Measurements from ENCODE around the gene GGN. TPM values are rescaled to one million over a fixed set of nuclear protein-coding genes. Genes with fewer than 3 reads are reported as not detected.

The GGN gene
- total and polyA plus RNA-seq, 9 of the 15 experiments (the other 6 are each of a cell fraction or from before 2014, with no cell fraction given): 0.15 to 0.33 TPM; not detected in 7

DNA sequence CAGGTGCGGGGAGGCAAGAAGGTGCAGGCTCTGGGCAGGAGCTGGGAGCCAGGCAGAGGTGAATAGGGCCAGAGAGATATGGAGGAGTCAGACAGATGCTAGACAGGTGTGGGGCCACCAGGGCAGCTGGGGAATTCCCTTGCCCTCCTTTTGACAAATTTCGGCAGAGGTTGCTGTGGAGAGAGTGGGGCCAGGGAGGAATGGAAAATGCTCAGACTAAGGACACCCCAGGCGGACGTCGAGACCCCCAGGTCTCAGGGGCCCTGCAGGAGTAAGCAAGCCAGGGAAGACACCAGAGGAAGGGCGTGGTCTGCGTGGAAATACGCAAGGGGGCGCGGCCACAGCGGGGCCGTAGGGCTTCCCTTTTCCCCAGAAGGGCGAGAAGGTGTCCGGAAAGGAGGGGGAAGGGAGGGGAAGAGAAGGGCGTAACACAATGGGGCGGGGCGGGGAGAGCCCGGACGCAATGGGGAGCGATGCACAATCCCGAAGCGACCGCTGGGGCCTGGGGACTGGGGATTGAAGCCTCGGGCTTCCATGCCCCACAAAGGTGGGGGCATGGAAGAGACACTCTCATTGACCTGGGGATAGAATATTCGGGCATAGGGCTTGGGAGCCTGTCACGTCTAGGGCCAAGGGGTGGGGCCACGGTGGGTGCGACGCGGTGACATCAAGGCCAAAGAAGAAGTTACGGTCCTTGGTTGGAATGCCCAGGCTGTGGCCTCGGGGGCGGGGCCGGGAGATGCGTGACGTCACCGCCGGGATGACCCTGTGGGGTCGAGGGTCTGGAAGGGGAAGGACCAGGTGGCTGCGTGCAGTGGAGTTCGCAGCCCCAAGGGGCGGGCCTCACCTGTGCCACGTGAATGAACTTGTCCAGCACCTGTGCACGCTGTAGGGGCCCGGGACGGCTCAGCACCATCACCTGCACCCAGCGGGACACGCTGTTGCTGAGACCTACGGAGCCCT is 30.0 kb upstream of the GGN start (continued):
- TF ChIP-seq ZNF444 (CRISPR knock-in tag; IDR thresholded peaks at IDR 0.05) (no peak), ZNF76 (CRISPR knock-in tag; IDR thresholded peaks at IDR 0.05; ENCODE audit: borderline replicate concordance) (no peak), JUND (IDR thresholded peaks at IDR 0.05; ENCODE audit: borderline replicate concordance, low read depth, low read length) (peak; percentile 63), JUND (tag; IDR thresholded peaks at IDR 0.05; ENCODE audit: borderline replicate concordance, low read depth, low read length) (peak; percentile 55; the same call in 1 of the 3 replicates), MBD2 (IDR thresholded peaks at IDR 0.05; ENCODE audit: borderline replicate concordance, low read depth) (no peak), RNF2 (IDR thresholded peaks at IDR 0.05) (no peak), TRIM25 (IDR thresholded peaks at IDR 0.05; ENCODE audit: borderline replicate concordance) (no peak), NR2C1 (IDR thresholded peaks at IDR 0.05) (no peak), NR2C1 (tag; IDR thresholded peaks at IDR 0.05) (0 out of 2 replicates have a peak, but pooled peaks have one; percentile 25), POLR2AphosphoS2 (IDR thresholded peaks at IDR 0.05; ENCODE audit: low read length) (no peak), KLF13 (tag; IDR thresholded peaks at IDR 0.05; ENCODE audit: borderline replicate concordance, low read depth) (no peak), ARID2 (IDR thresholded peaks at IDR 0.05) (no peak), CUX1 (CRISPR knock-in tag; IDR thresholded peaks at IDR 0.05) (no peak), ID3 (CRISPR knock-in tag; IDR thresholded peaks at IDR 0.05) (no peak), ID3 (tag; IDR thresholded peaks at IDR 0.05) (no peak), NFYB (IDR thresholded peaks at IDR 0.05; ENCODE audit: extremely low read depth, insufficient read length) (no peak), ZKSCAN8 (CRISPR knock-in tag; IDR thresholded peaks at IDR 0.05) (no peak), LEF1 (IDR thresholded peaks at IDR 0.05) (peak; percentile 42; the same call in 1 of the 2 replicates), RUNX1 (IDR thresholded peaks at IDR 0.05; ENCODE audit: low read depth) (no peak)
- TF ChIP-seq, protein P1, sequence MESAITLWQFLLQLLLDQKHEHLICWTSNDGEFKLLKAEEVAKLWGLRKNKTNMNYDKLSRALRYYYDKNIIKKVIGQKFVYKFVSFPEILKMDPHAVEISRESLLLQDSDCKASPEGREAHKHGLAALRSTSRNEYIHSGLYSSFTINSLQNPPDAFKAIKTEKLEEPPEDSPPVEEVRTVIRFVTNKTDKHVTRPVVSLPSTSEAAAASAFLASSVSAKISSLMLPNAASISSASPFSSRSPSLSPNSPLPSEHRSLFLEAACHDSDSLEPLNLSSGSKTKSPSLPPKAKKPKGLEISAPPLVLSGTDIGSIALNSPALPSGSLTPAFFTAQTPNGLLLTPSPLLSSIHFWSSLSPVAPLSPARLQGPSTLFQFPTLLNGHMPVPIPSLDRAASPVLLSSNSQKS (CRISPR knock-in tag; IDR thresholded peaks at IDR 0.05): no peak

Measured in K562 (cell line).